Activated CD8-positive, alpha-beta memory T cell treated with anti-CD3 and anti-CD28 coated beads for 4 hours (primary cell): ENCODE measurements around the gene DDN.

ENCODE experiments used
- DNase-seq, 2 donors: peaks; one replicate each; pipeline ENCODE4 v3.0.0-alpha.2; 2020; ENCODE audit warnings: low read depth in 2 of 2

The DDN gene

GRCh38 chr12:49013428-49013827 lies 14.3 kb upstream of the DDN start:
- no peak for DNase-seq

- DNase-seq, result no peak
Measured at GRCh38 chr12:49012739-49013138, 13.6 kb upstream of the DDN start.

- no peak for DNase-seq
Measured at GRCh38 chr12:49010092-49010668, 11.0 kb upstream of the DDN start.

- DNase-seq, result no peak
Measured at GRCh38 chr12:49008943-49009342, 9.8 kb upstream of the DDN start.

DNA sequence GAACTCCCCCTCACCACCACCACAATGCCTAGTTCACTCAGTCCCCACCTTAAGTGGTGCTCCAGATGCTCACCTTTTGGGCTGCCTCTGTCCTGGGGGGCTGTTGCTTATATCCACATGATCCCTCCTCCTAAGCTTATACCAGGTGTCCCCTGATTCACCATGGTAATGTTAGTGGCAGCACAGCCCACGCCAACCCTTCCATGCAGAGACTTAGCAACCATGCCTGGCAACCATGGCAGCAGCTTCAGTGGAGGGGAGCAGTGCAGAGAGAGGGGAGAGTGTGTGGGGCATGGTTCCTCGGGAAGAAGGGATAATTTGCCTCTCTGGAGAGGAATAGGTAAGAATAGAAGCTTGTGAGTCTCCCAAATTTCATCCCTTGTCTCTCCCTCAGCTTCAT lies 1.2 kb upstream of the DDN start:
- DNase-seq, result no peak

DNA sequence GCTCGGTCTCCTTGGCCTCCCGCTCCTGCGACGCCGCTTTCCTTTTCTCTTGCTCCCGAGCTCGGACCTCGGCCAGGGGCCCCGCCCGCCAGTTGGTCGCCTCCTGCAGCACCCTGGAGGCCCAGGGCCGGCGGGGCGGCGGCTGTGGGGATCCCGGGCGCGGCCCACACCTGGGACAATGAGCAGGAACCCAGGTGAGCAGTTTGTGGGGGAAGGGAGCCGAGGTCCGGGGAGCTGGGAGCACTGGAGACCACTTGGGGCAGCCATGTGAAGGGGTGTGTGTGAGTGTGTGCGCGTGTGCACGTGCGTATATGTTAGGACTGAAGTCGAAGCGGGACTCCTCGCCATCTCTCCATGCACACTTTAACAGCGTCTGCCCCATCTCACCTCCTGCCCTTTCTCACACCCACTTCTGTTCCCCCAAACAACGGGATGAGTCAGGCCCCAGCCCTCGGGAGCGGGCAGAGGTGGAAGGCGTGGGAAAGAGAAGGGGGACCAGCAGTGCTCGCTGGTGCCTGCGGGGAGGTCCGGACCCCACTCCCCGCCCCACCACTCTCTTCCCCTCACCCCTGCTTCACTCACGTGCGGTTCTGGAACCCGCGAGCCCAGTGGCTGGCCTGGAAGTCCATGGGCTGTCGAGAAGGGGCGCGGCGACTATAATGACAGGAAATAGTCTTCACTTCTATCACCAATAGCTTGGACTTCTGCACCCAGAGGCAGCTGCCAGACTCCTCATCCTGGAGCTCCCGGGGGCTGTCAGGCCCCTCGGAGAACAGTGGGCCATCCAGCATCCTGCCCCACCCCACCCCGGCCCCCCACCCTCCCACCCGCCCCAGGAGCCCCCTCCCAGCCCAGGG lies 450 bp downstream of the DDN start:
- no peak for DNase-seq

- DNase-seq, result no peak
Measured at GRCh38 chr12:48997719-48998496, 1.3 kb downstream of the DDN start.

- DNase-seq, result peak in 1 of 2 donors; percentile 44
Measured at GRCh38 chr12:48996794-48997718, 2.1 kb downstream of the DDN start.

- no peak for DNase-seq
Measured at GRCh38 chr12:48995086-48995879, 3.9 kb downstream of the DDN start.

DNA sequence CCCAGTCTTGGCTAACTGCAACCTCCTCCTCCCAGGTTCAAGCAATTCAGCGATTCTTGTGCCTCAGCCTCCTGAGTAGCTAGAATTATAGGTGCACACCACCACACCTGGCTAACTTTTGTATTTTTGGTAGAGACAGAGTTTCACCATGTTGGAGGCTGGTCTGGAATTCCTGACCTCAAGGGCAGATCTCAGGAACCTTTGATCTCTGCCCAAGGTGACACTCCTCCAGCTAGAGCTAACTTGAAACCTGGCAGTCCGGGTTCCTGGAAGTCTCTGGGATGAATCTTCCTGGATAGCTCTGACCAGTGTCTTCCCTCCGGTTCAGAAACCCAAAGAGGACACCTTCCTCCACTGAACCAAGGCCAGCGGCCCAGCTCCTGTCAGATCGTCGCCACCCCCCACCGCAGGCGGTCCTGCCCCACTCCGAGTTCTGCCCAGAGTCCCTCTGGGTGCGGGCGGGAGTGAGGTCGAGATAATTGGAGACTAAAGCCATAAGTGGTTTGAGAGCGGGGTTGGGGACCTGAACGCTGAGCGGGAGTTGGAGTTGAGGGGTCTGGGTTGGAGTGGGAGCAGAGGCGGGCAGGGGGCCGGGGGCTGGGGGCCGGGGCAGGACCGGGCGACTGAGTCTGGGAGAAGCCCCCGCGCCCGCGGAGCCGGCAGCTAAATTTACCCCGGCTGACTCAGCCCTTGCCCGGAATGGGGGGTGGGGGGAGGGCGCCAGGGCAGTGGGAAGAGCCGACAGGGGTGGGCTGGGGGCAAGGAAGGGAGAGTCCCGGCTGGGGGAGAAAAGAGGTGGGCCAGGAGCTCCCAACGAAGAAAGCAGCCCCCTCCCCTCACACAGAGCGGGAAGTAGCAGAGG lies 4.7 kb downstream of the DDN start:
- no peak for DNase-seq

DNA sequence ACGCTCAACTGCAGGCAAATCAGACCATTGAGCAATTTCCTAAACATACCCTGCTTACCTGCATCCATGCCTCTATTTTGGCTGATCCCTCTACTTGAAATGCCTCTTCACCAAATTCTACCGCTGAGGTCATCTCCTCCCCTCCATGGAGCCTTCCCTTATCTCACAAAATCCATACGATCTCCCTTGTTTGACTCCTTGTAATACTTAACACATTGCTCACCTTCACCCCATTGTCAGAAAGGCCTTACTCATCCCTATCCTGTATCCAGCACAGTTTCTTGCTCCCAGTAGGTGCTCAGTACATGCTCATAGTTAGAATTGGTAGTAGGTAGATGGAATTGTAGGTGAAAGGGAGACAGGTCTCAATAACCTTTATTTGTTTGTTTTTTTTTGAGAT lies 5.4 kb downstream of the DDN start:
- DNase-seq, result no peak

- no peak for DNase-seq
Measured at GRCh38 chr12:48991247-48992050, 7.7 kb downstream of the DDN start.

GRCh38 chr12:48990552-48990951 lies 8.6 kb downstream of the DDN start:
- no peak for DNase-seq

GRCh38 chr12:48988030-48988649 lies 11.0 kb downstream of the DDN start:
- DNase-seq, result peak in 1 of 2 donors; percentile 58

DNA sequence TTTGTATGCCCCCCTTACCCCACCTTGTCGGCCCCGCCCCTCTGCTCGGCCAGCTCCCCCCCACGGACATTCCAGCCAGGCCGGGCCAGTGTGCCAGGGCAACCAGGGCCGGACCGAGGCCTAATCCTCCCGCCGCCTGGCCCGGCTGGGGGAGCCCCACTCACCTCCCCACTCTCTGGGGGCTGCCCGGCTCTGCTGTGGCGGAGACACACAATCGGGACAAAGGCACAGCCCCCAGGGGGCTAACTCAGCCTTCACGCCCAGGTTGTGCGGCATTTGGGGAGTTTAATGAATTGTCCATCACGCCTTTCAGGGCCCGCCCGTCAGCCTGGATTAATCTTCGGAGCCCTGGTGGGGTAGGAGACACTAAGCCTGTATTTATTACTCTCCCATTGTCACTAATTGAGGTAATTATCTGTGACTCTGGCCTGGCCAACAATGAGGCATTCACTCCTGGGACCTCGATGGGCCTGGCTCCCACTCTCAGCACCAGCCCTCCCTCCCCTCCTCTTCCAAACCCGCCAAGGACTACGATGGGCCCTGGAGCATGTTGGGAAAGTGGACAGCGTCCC lies 12.4 kb downstream of the DDN start:
- no peak for DNase-seq

DNA sequence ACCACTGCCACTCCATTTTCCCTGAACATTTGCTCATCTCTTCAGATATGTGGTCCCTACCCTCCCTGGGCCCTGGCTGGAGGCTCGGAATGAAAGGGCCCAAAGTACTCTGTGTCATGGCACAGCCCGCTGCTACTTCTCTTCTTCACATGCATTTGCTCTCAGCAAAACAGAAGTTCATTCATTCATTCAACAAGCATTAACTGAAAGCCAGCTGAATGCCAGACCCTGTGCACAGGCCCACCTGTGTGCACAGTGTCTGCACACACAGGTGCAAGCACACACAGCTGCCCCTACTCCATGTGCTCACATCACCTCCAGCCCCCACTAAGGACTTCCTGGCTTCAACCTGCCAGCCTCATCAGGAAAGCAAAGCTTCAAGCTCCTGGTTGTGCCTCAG lies 13.3 kb downstream of the DDN start:
- DNase-seq, result no peak

- DNase-seq, result no peak
Measured at GRCh38 chr12:48985475-48985897, 13.7 kb downstream of the DDN start.
